Right cardiac atrium (tissue), 5 donors: ENCODE data around the gene ZNF552. TPM values are rescaled to one million over a fixed set of nuclear protein-coding genes. Genes with fewer than 3 reads are reported as not detected.
"Not testable (repeated sequence)": the region's sequence is repeated elsewhere in the genome, so short reads cannot be mapped to it uniquely, and the experiment has no call there.

Experiments used
- ATAC-seq, 2 donors: fragments of 200-7000 bp; cut with Tn5 transposase; one replicate each; pipeline versions ENCODE4 v1.8.0 to v1.9.1; 2020; ENCODE audit warnings: moderate library complexity in 2 of 2, mild to moderate bottlenecking in 1 of 2
- DNase-seq, 3 donors: peaks; one replicate each; pipeline ENCODE4 v3.0.0-alpha.2; 2020
- H3K27ac ChIP-seq: one replicate; pipeline ENCODE4 v1.5.1; 2013; ENCODE audit warnings: mild to moderate bottlenecking, low read length, control low read depth, moderate library complexity
- H3K27me3 ChIP-seq: one replicate; pipeline ENCODE4 v1.6.1; 2013; ENCODE audit not compliant: control insufficient read depth, insufficient read depth
- H3K4me1 ChIP-seq: one replicate; pipeline ENCODE4 v1.6.1; 2013; ENCODE audit warnings: low read length; ENCODE audit not compliant: control insufficient read depth, insufficient read depth
- H3K4me3 ChIP-seq: one replicate; pipeline ENCODE4 v1.5.1; 2013; ENCODE audit warnings: low read length, control low read depth
- H3K9me3 ChIP-seq: one replicate; pipeline ENCODE4 v1.6.1; 2013; ENCODE audit warnings: low read length; ENCODE audit not compliant: control insufficient read depth
- WGBS: extraction: QIAGEN DNeasy Blood & Tissue Kit; methylation state at CpG from one replicate; pipeline ENCODE4 v1.1.7; 2013; 5-methylcytosine and 5-hydroxymethylcytosine counted together
- intact Hi-C, 4 donors: fragments of 100-400 bp; cut with DNase I; formaldehyde crosslinking; loops; one replicate each; pipeline versions ENCODE4 v1.11.0 to v1.14.0; 2022 to 2023
- polyA plus RNA-seq: library from polyadenylated mRNA; stranded (reverse); fragments of 200-250 nt; gene quantifications from one replicate; pipeline ENCODE4 v1.2.3, GENCODE V29; 2013
- total RNA-seq, 4 donors: library from RNA; stranded (reverse); fragmentation: NEBNext Ultra II Directional; extraction: Animal tissue kit (Norgen Biotek cat#: 25700); gene quantifications; one replicate each; pipeline ENCODE4 v1.2.1, GENCODE V29; 2021
- donor health status: healthy with polysubstance abuse.
- donor health status: DM: no; HTN: yes; CAD: no.
- donor health status: DM: no; HTN: no; CAD: no.
- donor health status: DM: no; HTN: yes; CAD: no; lungs with severe emphysema.
- donor health status: DM: yes; HTN: yes; CAD: no.

Gene ZNF552
- total and polyA plus RNA-seq, 5 donors = 2.2 to 5.8 (median 3.5) TPM

- Histone ChIP-seq H3K27me3 (no peaks in the 10 kb centered on the region), H3K9me3 (no peaks in the 10 kb centered on the region), H3K4me1 (peaks cover 9% of the 10 kb centered on the region), H3K27ac (no peak overlapping the region), H3K4me3 (no peak overlapping the region)
- 90% methylated on average over 7 of the region's 7 CpGs for WGBS
- intact Hi-C loops = no loop called here
- no peak for DNase-seq
- ATAC-seq = no peak
Observed at GRCh38 chr19:57818378-57818777, 3.7 kb upstream of the ZNF552 start.

GRCh38 chr19:57817976-57818375 lies 3.3 kb upstream of the ZNF552 start:
- Histone ChIP-seq H3K27me3 (no peaks in the 10 kb centered on the region), H3K27ac (no peak overlapping the region), H3K4me3 (no peak overlapping the region), H3K9me3 (no peaks in the 10 kb centered on the region), H3K4me1 (peaks cover 9% of the 10 kb centered on the region)
- WGBS = 91% methylated on average over 14 of the region's 14 CpGs
- DNase-seq (no peak), ATAC-seq (no peak)
- intact Hi-C loops = no loop called here

- no peak overlapping the region for H3K4me3 ChIP-seq
- intact Hi-C loops = no loop called here
- no peak overlapping the region for H3K27ac ChIP-seq
- no peaks in the 10 kb centered on the region for H3K27me3 ChIP-seq
- 90% methylated on average over 7 of the region's 7 CpGs for WGBS
- H3K4me1 ChIP-seq = peaks cover 9% of the 10 kb centered on the region
- no peak for ATAC-seq
- H3K9me3 ChIP-seq = no peaks in the 10 kb centered on the region
- no peak for DNase-seq
Observed at GRCh38 chr19:57816652-57817051, 1.9 kb upstream of the ZNF552 start.

GRCh38 chr19:57815247-57816075 lies 748 bp upstream of the ZNF552 start:
- Histone ChIP-seq H3K9me3 (no peaks in the 10 kb centered on the region), H3K27ac (peak overlapping the region; percentile 70), H3K27me3 (no peaks in the 10 kb centered on the region), H3K4me3 (peak overlapping the region; percentile 64), H3K4me1 (peaks cover 5% of the 10 kb centered on the region)
- DNase-seq (no peak), ATAC-seq (no peak)
- 89% methylated on average over 17 of the region's 17 CpGs for WGBS
- intact Hi-C loops = no loop called here

GRCh38 chr19:57813919-57814504 lies 701 bp downstream of the ZNF552 start:
- intact Hi-C loops = no loop called here
- whole genome bisulfite sequencing = 25% methylated on average over 13 of the region's 13 CpGs
- no peaks in the 10 kb centered on the region for H3K27me3 ChIP-seq
- no peak for DNase-seq
- ATAC-seq = peak in 1 of 2 donors; percentile 1
- peak overlapping the region; percentile 58 for H3K27ac ChIP-seq
- peak overlapping the region; percentile 64 for H3K4me3 ChIP-seq
- H3K9me3 ChIP-seq = no peaks in the 10 kb centered on the region
- peaks cover 4% of the 10 kb centered on the region for H3K4me1 ChIP-seq

GRCh38 chr19:57812975-57813820 lies 1.5 kb downstream of the ZNF552 start:
- 90% methylated on average over 13 of the region's 13 CpGs for WGBS
- H3K4me3 ChIP-seq, H3K4me1 ChIP-seq, DNase-seq, ATAC-seq, H3K27me3 ChIP-seq, H3K27ac ChIP-seq, H3K9me3 ChIP-seq, intact Hi-C loops: not testable (repeated sequence)

- Histone ChIP-seq H3K4me3 (no peak overlapping the region), H3K9me3 (no peaks in the 10 kb centered on the region), H3K27me3 (no peaks in the 10 kb centered on the region), H3K27ac (no peak overlapping the region), H3K4me1 (peaks cover 4% of the 10 kb centered on the region)
- 79% methylated on average over 3 of the region's 3 CpGs for WGBS
- intact Hi-C loops = no loop called here
- ATAC-seq (no peak), DNase-seq (no peak)
Observed at GRCh38 chr19:57812226-57812625, 2.5 kb downstream of the ZNF552 start.

GRCh38 chr19:57810410-57811295 lies 4.1 kb downstream of the ZNF552 start:
- not testable (repeated sequence) for H3K9me3 ChIP-seq, DNase-seq, H3K4me3 ChIP-seq, H3K27me3 ChIP-seq, ATAC-seq, H3K4me1 ChIP-seq, H3K27ac ChIP-seq
- intact Hi-C loops = loop anchor here in 1 of 4 donors (2.0 kb wide), 1 partner anchor 60 kb away; no protein-coding TSS in a partner anchor
- WGBS = 73% methylated on average over 17 of the region's 17 CpGs

GRCh38 chr19:57807541-57807940 lies 7.2 kb downstream of the ZNF552 start:
- intact Hi-C loops = no loop called here
- no peaks in the 10 kb centered on the region for H3K27me3 ChIP-seq
- peaks cover 5% of the 10 kb centered on the region for H3K4me1 ChIP-seq
- DNase-seq = no peak
- no peaks in the 10 kb centered on the region for H3K9me3 ChIP-seq
- no peak overlapping the region for H3K27ac ChIP-seq
- WGBS = 84% methylated on average over 2 of the region's 2 CpGs
- no peak overlapping the region for H3K4me3 ChIP-seq
- ATAC-seq = no peak

GRCh38 chr19:57803594-57804325 lies 11.0 kb downstream of the ZNF552 start:
- H3K4me3 ChIP-seq = peak overlapping the region; percentile 88
- WGBS = 5% methylated on average over 19 of the region's 19 CpGs
- intact Hi-C loops = no loop called here
- H3K27ac ChIP-seq = peak overlapping the region; percentile 96
- peaks cover 6% of the 10 kb centered on the region for H3K4me1 ChIP-seq
- DNase-seq (peak in 2 of 3 donors; percentile 65 to 69), ATAC-seq (peak; percentile 59 to 64)
- no peaks in the 10 kb centered on the region for H3K9me3 ChIP-seq
- H3K27me3 ChIP-seq = no peaks in the 10 kb centered on the region
